ENCODE measurements around the gene TMEM178A. TPM values are rescaled to one million over a fixed set of nuclear protein-coding genes. Genes with fewer than 3 reads are reported as not detected.

The TMEM178A gene
- total RNA-seq, 4 donors from 2014 or later, result 1.9 to 6.5 (median 4.0) TPM

DNA sequence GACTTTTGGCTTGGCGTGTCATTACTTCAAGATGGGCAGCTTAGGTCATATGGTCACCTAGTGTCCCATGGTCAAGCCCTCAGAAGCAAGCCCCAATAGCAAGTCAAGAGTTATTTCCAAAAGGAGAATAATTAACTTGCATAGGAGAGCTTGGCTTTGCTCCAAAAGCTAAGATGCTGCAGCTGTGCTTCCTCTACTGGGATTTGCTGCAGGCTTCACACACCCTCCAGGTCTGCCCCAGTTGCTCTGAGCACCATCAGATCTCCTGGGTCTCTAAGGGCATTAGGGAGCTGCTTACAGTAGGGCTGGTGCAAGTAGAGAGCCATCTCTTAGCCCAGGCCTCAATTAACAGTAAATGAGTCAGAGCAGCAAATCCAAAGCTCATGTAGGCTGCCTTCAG, 66.8 kb downstream of the TMEM178A start:
- H3K27ac ChIP-seq, result no peak overlapping the region
- peaks cover 0 to 3% of the 10 kb centered on the region in 2 donors for H3K36me3 ChIP-seq
- no peak for TF ChIP-seq POLR2A (IDR thresholded peaks at IDR 0.05)
- TF ChIP-seq, protein P1, sequence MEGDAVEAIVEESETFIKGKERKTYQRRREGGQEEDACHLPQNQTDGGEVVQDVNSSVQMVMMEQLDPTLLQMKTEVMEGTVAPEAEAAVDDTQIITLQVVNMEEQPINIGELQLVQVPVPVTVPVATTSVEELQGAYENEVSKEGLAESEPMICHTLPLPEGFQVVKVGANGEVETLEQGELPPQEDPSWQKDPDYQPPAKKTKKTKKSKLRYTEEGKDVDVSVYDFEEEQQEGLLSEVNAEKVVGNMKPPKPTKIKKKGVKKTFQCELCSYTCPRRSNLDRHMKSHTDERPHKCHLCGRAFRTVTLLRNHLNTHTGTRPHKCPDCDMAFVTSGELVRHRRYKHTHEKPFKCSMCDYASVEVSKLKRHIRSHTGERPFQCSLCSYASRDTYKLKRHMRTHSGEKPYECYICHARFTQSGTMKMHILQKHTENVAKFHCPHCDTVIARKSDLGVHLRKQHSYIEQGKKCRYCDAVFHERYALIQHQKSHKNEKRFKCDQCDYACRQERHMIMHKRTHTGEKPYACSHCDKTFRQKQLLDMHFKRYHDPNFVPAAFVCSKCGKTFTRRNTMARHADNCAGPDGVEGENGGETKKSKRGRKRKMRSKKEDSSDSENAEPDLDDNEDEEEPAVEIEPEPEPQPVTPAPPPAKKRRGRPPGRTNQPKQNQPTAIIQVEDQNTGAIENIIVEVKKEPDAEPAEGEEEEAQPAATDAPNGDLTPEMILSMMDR (IDR thresholded peaks at IDR 0.05), result no peak
- intact Hi-C loops (cut with DNase I), result loop anchor here (10.0 kb wide), 1 partner anchor 138 kb away; no protein-coding TSS in a partner anchor
- H3K4me3 ChIP-seq (replicated peaks in 1 of 3), result no peak overlapping the region
- no peak for DNase-seq
- H3K9me3 ChIP-seq, result no peaks in the 10 kb centered on the region
- no peaks in the 10 kb centered on the region for H3K4me1 ChIP-seq
- no peaks in the 10 kb centered on the region for H3K27me3 ChIP-seq
- 100% methylated on average over 1 of the region's 1 CpG for WGBS, 2 donors

DNA sequence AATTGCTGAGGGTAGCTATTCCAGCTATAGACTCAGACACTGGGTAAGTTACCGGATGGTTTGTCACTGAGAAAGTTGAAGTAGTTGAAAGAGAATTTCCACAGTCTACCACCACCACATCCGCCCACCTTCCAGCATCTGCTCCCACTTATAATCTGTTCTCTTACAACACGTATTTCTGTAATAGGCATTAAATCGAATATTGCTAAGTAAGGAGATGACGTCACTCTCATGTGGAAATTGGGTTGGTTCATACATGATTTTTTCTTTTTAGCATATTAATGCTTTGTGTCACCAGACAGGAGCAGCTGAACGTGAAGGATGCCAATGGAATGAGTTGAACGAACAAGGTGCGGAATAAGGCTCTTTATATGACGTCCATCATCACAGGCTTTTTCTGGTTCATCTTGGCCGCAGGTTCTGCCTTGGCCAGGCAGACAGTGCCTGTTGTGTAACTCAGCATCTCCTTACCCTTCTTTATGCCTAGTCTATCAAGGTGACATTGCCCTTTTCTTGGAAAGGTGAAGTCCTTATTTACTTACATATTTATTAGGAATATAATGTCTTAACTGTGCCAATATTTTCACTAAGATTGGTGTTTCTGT, 67.5 kb downstream of the TMEM178A start:
- intact Hi-C loops (cut with DNase I), result loop anchor here (10.0 kb wide), 1 partner anchor 138 kb away; no protein-coding TSS in a partner anchor
- H3K4me1 ChIP-seq, result no peaks in the 10 kb centered on the region

GRCh38 chr2:39734445-39734844, 68.7 kb downstream of the TMEM178A start:
- TF ChIP-seq, protein P1 (IDR thresholded peaks at IDR 0.05), result no peak
- no peak for TF ChIP-seq POLR2A (IDR thresholded peaks at IDR 0.05)
- Histone ChIP-seq H3K27ac (no peak overlapping the region), H3K4me1 (no peaks in the 10 kb centered on the region), H3K36me3 (peaks cover 0 to 3% of the 10 kb centered on the region in 2 donors), H3K9me3 (no peaks in the 10 kb centered on the region), H3K27me3 (no peaks in the 10 kb centered on the region), H3K4me3 (replicated peaks in 1 of 3) (no peak overlapping the region)
- intact Hi-C loops (cut with DNase I), result loop anchor here (10.0 kb wide), 1 partner anchor 140 kb away; no protein-coding TSS in a partner anchor
- DNase-seq, result no peak

More for the DNA sequence above, 67.5 kb downstream of the TMEM178A start:
- no peaks in the 10 kb centered on the region for H3K27me3 ChIP-seq
- H3K4me3 ChIP-seq (replicated peaks in 1 of 3), result no peak overlapping the region
- H3K9me3 ChIP-seq, result no peaks in the 10 kb centered on the region
- H3K27ac ChIP-seq, result no peak overlapping the region
- WGBS, 2 donors, result 94 to 97% methylated on average over 10 of the region's 10 CpGs
- peaks cover 0 to 3% of the 10 kb centered on the region in 2 donors for H3K36me3 ChIP-seq
- DNase-seq, result no peak
- TF ChIP-seq, protein P1 (IDR thresholded peaks at IDR 0.05), result no peak
- TF ChIP-seq POLR2A (IDR thresholded peaks at IDR 0.05), result no peak

DNA sequence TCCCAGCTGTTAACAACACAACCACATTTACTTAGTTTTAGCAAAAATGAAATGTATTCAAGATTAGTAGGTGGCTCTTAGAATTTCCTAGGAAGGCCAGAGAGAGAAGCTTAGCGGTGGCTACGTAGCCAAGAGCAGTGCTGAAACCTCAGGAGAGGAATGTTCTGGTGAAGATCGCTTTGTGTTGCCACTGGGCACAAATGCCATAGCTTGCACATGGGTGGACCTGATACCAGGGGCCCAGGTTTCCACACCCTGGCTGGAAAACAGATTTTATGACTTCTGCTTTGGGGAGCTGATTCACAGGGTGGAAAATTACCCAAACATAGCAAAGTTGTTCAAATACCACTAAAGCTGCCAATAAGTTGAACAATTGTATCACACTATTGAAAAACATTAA, 69.9 kb downstream of the TMEM178A start:
- 98% methylated on average over 3 of the region's 3 CpGs for WGBS, 2 donors
- no peaks in the 10 kb centered on the region for H3K4me1 ChIP-seq
- no peaks in the 10 kb centered on the region for H3K9me3 ChIP-seq
- no peak for DNase-seq
- intact Hi-C loops (cut with DNase I), result loop anchor here (10.0 kb wide), 1 partner anchor 141 kb away; no protein-coding TSS in a partner anchor
- no peaks in the 10 kb centered on the region for H3K27me3 ChIP-seq
- no peak overlapping the region for H3K4me3 ChIP-seq (replicated peaks in 1 of 3)
- no peak overlapping the region for H3K27ac ChIP-seq
- no peak for TF ChIP-seq POLR2A (IDR thresholded peaks at IDR 0.05)
- TF ChIP-seq, protein P1 (IDR thresholded peaks at IDR 0.05), result no peak
- H3K36me3 ChIP-seq, result peaks cover 0 to 3% of the 10 kb centered on the region in 2 donors

GRCh38 chr2:39736640-39737039, 70.9 kb downstream of the TMEM178A start:
- TF ChIP-seq, protein P1 (IDR thresholded peaks at IDR 0.05), result no peak
- no peak for TF ChIP-seq POLR2A (IDR thresholded peaks at IDR 0.05)
- intact Hi-C loops (cut with DNase I), result loop anchor here (10.0 kb wide), 1 partner anchor 142 kb away; no protein-coding TSS in a partner anchor
- no peaks in the 10 kb centered on the region for H3K4me1 ChIP-seq
- peaks cover 0 to 3% of the 10 kb centered on the region in 2 donors for H3K36me3 ChIP-seq
- DNase-seq, result no peak
- no peaks in the 10 kb centered on the region for H3K9me3 ChIP-seq
- 91 to 97% methylated on average over 6 of the region's 6 CpGs for WGBS, 2 donors
- no peaks in the 10 kb centered on the region for H3K27me3 ChIP-seq
- no peak overlapping the region for H3K27ac ChIP-seq
- H3K4me3 ChIP-seq (replicated peaks in 1 of 3), result no peak overlapping the region
